A549 (cell line): ENCODE results near the gene FGGY. TPM values are rescaled to one million over a fixed set of nuclear protein-coding genes. Genes with fewer than 3 reads are reported as not detected.

Source experiments
- ATAC-seq, 2 experiments: fragments of 200-7000 bp in 1 of 2; fragments of >200 bp in 1 of 2; cut with Nextera tagmentation in 1 of 2; cut with Tn5 transposase in 1 of 2; 3 replicates each; pipeline versions ENCODE4 v1.8.0 to v1.9.1; 2018 to 2020; ENCODE audit warnings: mild to moderate bottlenecking in 1 of 2, moderate library complexity in 1 of 2
- CTCF ChIA-PET: fragments of 300-600 bp; sonication (Branson Sonifier 250); formaldehyde crosslinking; extraction: SDS; loops from one replicate; lab custom pipeline; 2021; ENCODE audit warnings: antibody characterized with exemption, inconsistent platforms; lab: Yijun Ruan, JAX
- POLR2A ChIA-PET: fragments of 350-600 bp; formaldehyde crosslinking; extraction: SDS; loops from one replicate; lab custom pipeline; 2021; ENCODE audit warnings: antibody characterized with exemption, inconsistent platforms; lab: Yijun Ruan, JAX
- DNase-seq, 2 experiments: peaks; one replicate each; pipeline versions ENCODE4 v3.0.0 to v3.0.0-alpha.2; 2011 to 2016; ENCODE audit warnings: low read depth in 1 of 2, low spot score in 1 of 2
- FAIRE-seq: peaks from 2 replicates; lab custom pipeline; 2011; peaks lifted over from hg19 to GRCh38; lab: Jason Lieb, UNC
- H3K27ac ChIP-seq, 2 experiments: fragments of >200 bp; sonication (Bioruptor Twin); formaldehyde crosslinking; 3 replicates each; pipeline ENCODE4 v1.5.1; 2016 to 2017
- H3K4me1 ChIP-seq: fragments of >200 bp; sonication (Bioruptor Twin); formaldehyde crosslinking; 3 replicates; pipeline ENCODE4 v1.6.1; 2016
- H3K4me2 ChIP-seq: fragments of >200 bp; sonication (Bioruptor Twin); formaldehyde crosslinking; 3 replicates; pipeline ENCODE4 v1.6.1; 2016
- H3K4me3 ChIP-seq: fragments of >200 bp; sonication (Bioruptor Twin); formaldehyde crosslinking; 3 replicates; pipeline ENCODE4 v1.5.1; 2016
- H3K9me3 ChIP-seq: fragments of >200 bp; sonication (Bioruptor Twin); formaldehyde crosslinking; 3 replicates; pipeline ENCODE4 v1.6.1; 2016
- BHLHE40 ChIP-seq: IDR thresholded peaks from 2 replicates; pipeline ENCODE4 v1.6.1; 2012; ENCODE audit warnings: low read depth, low read length, inconsistent platforms
- CBX8 ChIP-seq: fragments of 200-600 bp; sonication (generic); IDR thresholded peaks from 2 replicates; pipeline ENCODE4 v1.6.1; 2016
- CEBPB ChIP-seq, 2 experiments: fragments of >200 bp in 1 of 2; sonication (Bioruptor Twin) in 1 of 2; formaldehyde crosslinking in 1 of 2; IDR thresholded peaks; 2 replicates each; pipeline ENCODE4 v1.6.1; 2012 to 2016
- CHD2 ChIP-seq: fragments of 150-350 bp; IDR thresholded peaks from 2 replicates; pipeline ENCODE4 v1.6.1; 2014; ENCODE audit warnings: low read length; ENCODE audit not compliant: partially characterized antibody
- ESRRA ChIP-seq: fragments of 150-350 bp; IDR thresholded peaks from 2 replicates; pipeline ENCODE4 v1.6.1; 2014; ENCODE audit warnings: mild to moderate bottlenecking, low read length, borderline replicate concordance
- FOXS1 ChIP-seq: fragments of 250-450 bp; sonication (Bioruptor Pico); IDR thresholded peaks from 2 replicates; pipeline ENCODE4 v1.5.0; 2020; ENCODE audit warnings: mild to moderate bottlenecking, moderate library complexity
- JUN ChIP-seq, 2 experiments: fragments of >200 bp; sonication (Bioruptor Twin); formaldehyde crosslinking; IDR thresholded peaks; 2 replicates in 1 of 2; 3 replicates in 1 of 2; pipeline ENCODE4 v1.6.1; 2016 to 2017
- JUNB ChIP-seq: fragments of >200 bp; sonication (Bioruptor Twin); formaldehyde crosslinking; IDR thresholded peaks from 2 replicates; pipeline ENCODE4 v1.6.1; 2016
- KDM1A ChIP-seq: fragments of 200-600 bp; sonication (generic); IDR thresholded peaks from 2 replicates; pipeline ENCODE4 v1.6.1; 2016; ENCODE audit warnings: low read depth, mild to moderate bottlenecking
- MAZ ChIP-seq: fragments of 150-350 bp; IDR thresholded peaks from 2 replicates; pipeline ENCODE4 v1.6.1; 2014; ENCODE audit warnings: antibody characterized with exemption, low read depth, low read length, borderline replicate concordance
- NFE2L2 ChIP-seq: fragments of 150-350 bp; conservative IDR thresholded peaks from 2 replicates; pipeline ENCODE4 v1.6.1; 2014; ENCODE audit warnings: low read length
- RARB ChIP-seq: fragments of 250-450 bp; sonication (Bioruptor Pico); IDR thresholded peaks from 2 replicates; pipeline ENCODE4 v1.8.0; 2021; ENCODE audit warnings: mild to moderate bottlenecking, moderate library complexity
- TP53 ChIP-seq: fragments of 250-450 bp; sonication (Bioruptor Pico); IDR thresholded peaks from 2 replicates; pipeline ENCODE4 v1.5.0; 2021; ENCODE audit warnings: mild to moderate bottlenecking, moderate library complexity
- ZFP36 ChIP-seq: fragments of 450-650 bp; IDR thresholded peaks from 2 replicates; pipeline ENCODE4 v1.6.1; 2014; ENCODE audit warnings: borderline replicate concordance; ENCODE audit not compliant: partially characterized antibody
- WGBS: methylation state at CpG from one replicate; pipeline ENCODE4 v1.1.6; 2017; ENCODE audit errors: missing lambda C conversion rate; 5-methylcytosine and 5-hydroxymethylcytosine counted together
- polyA plus RNA-seq, 4 experiments: library from polyadenylated mRNA; depleted of rRNA in 3 of 4; stranded (reverse); fragments of >200 nt; fragmentation: RNase III in 1 of 4; extraction: RNeasy Plus Mini Kit Qiagen cat#74134 plus additional on column Dnase treatment in 1 of 4; gene quantifications; 2 replicates in 3 of 4; 3 replicates in 1 of 4; pipeline ENCODE4 v1.2.3, GENCODE V29; 2011 to 2017
- TF ChIP-seq, protein P1 (sequence below): IDR thresholded peaks from 2 replicates; pipeline ENCODE4 v1.6.1; 2012; ENCODE audit warnings: low read depth, borderline replicate concordance
- TF ChIP-seq, protein P2 (sequence below): fragments of 250-450 bp; sonication (Bioruptor Pico); IDR thresholded peaks from 2 replicates; pipeline ENCODE4 v1.5.0; 2021; ENCODE audit warnings: mild to moderate bottlenecking, moderate library complexity, borderline replicate concordance
- TF ChIP-seq, protein P3 (sequence below): IDR thresholded peaks from 2 replicates; pipeline ENCODE4 v1.6.1; 2012
- TF ChIP-seq, protein P4 (sequence below): fragments of >200 bp; sonication (Bioruptor Twin); formaldehyde crosslinking; IDR thresholded peaks from 2 replicates; pipeline ENCODE4 v1.6.1; 2016

Gene FGGY
- polyA plus RNA-seq, 2 of the 4 experiments (the other 2 are of a cell fraction), result 2.9 to 4.8 TPM

DNA sequence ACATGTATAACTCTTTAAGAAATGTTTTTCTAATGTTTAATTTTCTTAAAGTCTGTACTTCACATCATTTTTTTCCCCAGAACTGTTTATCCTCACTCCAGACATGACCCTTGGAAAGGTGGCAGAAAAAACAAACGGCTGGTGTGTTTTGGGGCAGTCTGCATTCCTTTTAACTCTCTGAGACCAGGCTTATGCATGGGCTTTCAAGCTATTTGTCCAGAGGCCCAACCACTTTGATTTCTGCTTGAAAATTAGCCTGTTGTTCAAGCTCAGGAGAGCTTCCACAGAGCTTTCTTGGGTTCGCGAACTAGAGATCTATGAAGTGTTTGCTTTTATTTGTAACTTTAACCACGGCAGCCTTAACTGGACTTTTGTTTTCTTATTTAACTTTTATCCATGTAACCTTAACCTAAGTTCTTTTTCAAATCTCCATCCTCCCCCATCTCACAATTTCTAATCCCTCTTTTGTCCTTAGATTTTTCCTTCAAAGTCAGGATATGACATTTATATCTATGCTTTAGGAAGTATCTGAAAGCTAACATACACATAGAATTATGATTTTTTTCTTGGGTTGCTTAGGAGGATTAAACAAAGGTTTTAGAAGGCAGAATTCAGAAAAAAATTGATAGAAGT lies 111.8 kb downstream of the FGGY start:
- CTCF ChIA-PET, result no interaction called here
- no peak for ATAC-seq

DNA sequence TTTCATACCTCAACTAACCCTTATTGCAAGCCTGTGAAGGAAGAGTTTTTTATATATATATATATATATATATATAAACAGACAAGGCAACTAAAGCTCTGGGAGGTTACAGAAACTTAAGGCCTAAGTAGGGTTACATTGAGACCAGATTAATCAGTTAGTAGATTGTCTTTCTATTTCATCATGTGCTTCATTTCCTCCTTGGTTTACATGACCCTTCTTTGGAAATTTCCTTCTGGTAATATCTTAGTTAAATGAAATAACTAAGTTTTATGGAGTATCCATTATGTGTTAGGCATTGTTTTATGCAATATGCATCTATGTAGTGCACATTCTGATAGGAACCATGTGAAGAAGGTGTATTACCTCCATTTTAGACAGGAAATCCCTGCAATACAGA lies 112.7 kb downstream of the FGGY start:
- Histone ChIP-seq H3K4me3 (no peak overlapping the region), H3K27ac (no peak overlapping the region), H3K4me2 (no peak overlapping the region), H3K9me3 (no peaks in the 10 kb centered on the region), H3K4me1 (no peaks in the 10 kb centered on the region)
- DNase-seq, result no peak
- TF ChIP-seq, protein P1, sequence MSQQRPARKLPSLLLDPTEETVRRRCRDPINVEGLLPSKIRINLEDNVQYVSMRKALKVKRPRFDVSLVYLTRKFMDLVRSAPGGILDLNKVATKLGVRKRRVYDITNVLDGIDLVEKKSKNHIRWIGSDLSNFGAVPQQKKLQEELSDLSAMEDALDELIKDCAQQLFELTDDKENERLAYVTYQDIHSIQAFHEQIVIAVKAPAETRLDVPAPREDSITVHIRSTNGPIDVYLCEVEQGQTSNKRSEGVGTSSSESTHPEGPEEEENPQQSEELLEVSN, result no peak
- TF ChIP-seq, protein P2, sequence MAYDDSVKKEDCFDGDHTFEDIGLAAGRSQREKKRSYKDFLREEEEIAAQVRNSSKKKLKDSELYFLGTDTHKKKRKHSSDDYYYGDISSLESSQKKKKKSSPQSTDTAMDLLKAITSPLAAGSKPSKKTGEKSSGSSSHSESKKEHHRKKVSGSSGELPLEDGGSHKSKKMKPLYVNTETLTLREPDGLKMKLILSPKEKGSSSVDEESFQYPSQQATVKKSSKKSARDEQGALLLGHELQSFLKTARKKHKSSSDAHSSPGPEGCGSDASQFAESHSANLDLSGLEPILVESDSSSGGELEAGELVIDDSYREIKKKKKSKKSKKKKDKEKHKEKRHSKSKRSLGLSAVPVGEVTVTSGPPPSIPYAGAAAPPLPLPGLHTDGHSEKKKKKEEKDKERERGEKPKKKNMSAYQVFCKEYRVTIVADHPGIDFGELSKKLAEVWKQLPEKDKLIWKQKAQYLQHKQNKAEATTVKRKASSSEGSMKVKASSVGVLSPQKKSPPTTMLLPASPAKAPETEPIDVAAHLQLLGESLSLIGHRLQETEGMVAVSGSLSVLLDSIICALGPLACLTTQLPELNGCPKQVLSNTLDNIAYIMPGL (CRISPR knock-in tag), result no peak
- no peak for FAIRE-seq
- ChIA-PET CTCF (no interaction called here), POLR2A (interaction anchor here (0.7 kb wide), 1 partner anchor 76 kb away, joined by 3 read pairs; no protein-coding TSS in a partner anchor)
- ATAC-seq, result no peak

More for the DNA sequence above, 111.8 kb downstream of the FGGY start:
- FAIRE-seq, result no peak
- Histone ChIP-seq H3K4me1 (no peaks in the 10 kb centered on the region), H3K27ac (no peak overlapping the region), H3K4me2 (no peak overlapping the region), H3K9me3 (no peaks in the 10 kb centered on the region), H3K4me3 (no peak overlapping the region)
- POLR2A ChIA-PET, result no interaction called here
- TF ChIP-seq JUNB (no peak), CHD2 (no peak), CBX8 (no peak)
- WGBS, result 76% methylated on average over 4 of the region's 4 CpGs
- DNase-seq, result no peak

DNA sequence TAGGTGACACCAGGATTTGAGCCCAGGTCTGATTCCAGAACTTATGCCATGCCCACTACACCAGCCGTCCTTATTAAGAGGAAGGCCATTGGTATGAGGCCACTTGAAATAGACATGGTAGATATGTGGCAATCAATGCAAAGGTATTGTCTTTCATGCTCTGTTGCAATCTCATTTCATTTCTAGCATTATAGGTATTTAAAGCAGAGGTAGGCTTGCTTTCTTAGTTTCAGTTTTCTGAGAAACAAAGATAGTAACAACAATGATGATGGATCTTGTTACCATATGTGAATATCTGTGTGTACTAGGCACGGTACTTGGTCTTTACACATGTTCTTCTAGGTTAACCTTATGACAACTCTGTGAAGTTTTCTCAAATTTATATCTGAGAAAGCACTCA lies 113.1 kb downstream of the FGGY start:
- H3K4me1 ChIP-seq, result no peaks in the 10 kb centered on the region
- CTCF ChIA-PET, result no interaction called here
- no peak overlapping the region for H3K4me2 ChIP-seq
- FAIRE-seq (no peak), ATAC-seq (no peak), DNase-seq (no peak)
- no peak overlapping the region for H3K4me3 ChIP-seq
- 72% methylated on average over 2 of the region's 2 CpGs for WGBS
- TF ChIP-seq JUN (IDR thresholded peaks at IDR 0.05) (no peak), MAZ (no peak), KDM1A (no peak), NFE2L2 (no peak), ESRRA (no peak), CEBPB (IDR thresholded peaks at IDR 0.05) (no peak)
- TF ChIP-seq, protein P3, sequence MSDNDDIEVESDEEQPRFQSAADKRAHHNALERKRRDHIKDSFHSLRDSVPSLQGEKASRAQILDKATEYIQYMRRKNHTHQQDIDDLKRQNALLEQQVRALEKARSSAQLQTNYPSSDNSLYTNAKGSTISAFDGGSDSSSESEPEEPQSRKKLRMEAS, result no peak
- TF ChIP-seq, protein P4, sequence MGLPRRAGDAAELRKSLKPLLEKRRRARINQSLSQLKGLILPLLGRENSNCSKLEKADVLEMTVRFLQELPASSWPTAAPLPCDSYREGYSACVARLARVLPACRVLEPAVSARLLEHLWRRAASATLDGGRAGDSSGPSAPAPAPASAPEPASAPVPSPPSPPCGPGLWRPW, result no peak
- POLR2A ChIA-PET, result interaction anchor here (0.7 kb wide), 1 partner anchor 77 kb away, joined by 3 read pairs; no protein-coding TSS in a partner anchor
- H3K9me3 ChIP-seq, result no peaks in the 10 kb centered on the region
- H3K27ac ChIP-seq, result no peak overlapping the region

DNA sequence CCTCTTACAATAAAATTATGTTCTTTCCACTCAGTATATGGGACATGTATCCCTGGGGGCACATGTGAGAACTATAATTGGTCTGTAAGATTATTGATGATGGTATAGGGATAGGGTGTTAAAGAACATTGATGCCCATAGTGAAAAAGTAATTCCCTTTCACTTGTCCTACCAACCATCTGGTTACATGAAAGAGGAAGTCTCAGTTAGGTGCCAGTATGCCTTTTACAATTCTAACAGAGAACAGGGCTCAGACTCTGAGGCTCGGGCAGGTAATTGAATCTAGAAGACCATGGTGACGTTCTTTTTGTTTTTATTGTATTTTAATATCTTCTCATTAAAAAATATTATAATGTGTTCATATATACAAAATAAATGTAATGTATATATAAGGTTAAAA lies 113.6 kb downstream of the FGGY start:
- ChIA-PET CTCF (no interaction called here), POLR2A (no interaction called here)
- ATAC-seq, result no peak
- H3K4me3 ChIP-seq, result no peak overlapping the region
- no peaks in the 10 kb centered on the region for H3K4me1 ChIP-seq
- no peak overlapping the region for H3K4me2 ChIP-seq
- WGBS, result 88% methylated on average over 2 of the region's 2 CpGs
- no peak overlapping the region for H3K27ac ChIP-seq
- FAIRE-seq, result no peak
- H3K9me3 ChIP-seq, result no peaks in the 10 kb centered on the region
- TF ChIP-seq TP53 (no peak), BHLHE40 (no peak), ZFP36 (no peak), RARB (CRISPR knock-in tag) (no peak), FOXS1 (CRISPR knock-in tag) (no peak), CHD2 (no peak)
- TF ChIP-seq, protein P3, result no peak
- TF ChIP-seq, all 56 proteins: peak for 0
- DNase-seq, result no peak
